DMS153 treated with DMSO at 0.1 percent for 48 hours (cell line): Measurements from ENCODE around the gene GMEB2.
"Not testable (repeated sequence)": the region's sequence is repeated elsewhere in the genome, so short reads cannot be mapped to it uniquely, and the experiment has no call there.

Experiments used
- DNase-seq: peaks from one replicate; lab custom pipeline; 2025; ENCODE audit not compliant: unreplicated experiment; lab: John Stamatoyannopoulos, UW

The GMEB2 gene

GRCh38 chr20:63573647-63574131 is 53.2 kb downstream of the GMEB2 start:
- DNase-seq: no peak

GRCh38 chr20:63572788-63573646 is 53.9 kb downstream of the GMEB2 start:
- no peak for DNase-seq

- DNase-seq: no peak
These were observed 54.7 kb downstream of the GMEB2 start for GRCh38 chr20:63572071-63572787.

GRCh38 chr20:63571087-63571478 is 55.8 kb downstream of the GMEB2 start:
- DNase-seq: not testable (repeated sequence)

GRCh38 chr20:63570281-63571086 is 56.4 kb downstream of the GMEB2 start:
- DNase-seq: no peak

- no peak for DNase-seq
These were observed 57.6 kb downstream of the GMEB2 start for GRCh38 chr20:63568986-63569949.

- no peak for DNase-seq
These were observed 58.5 kb downstream of the GMEB2 start for GRCh38 chr20:63568170-63568981.

- DNase-seq: no peak
These were observed 59.3 kb downstream of the GMEB2 start for GRCh38 chr20:63567386-63568169.

- no peak for DNase-seq
These were observed 59.8 kb downstream of the GMEB2 start for GRCh38 chr20:63567136-63567385.

- DNase-seq: no peak
These were observed 60.3 kb downstream of the GMEB2 start for GRCh38 chr20:63566395-63567135.

GRCh38 chr20:63565699-63566335 is 61.1 kb downstream of the GMEB2 start:
- DNase-seq: no peak

- no peak for DNase-seq
These were observed 61.7 kb downstream of the GMEB2 start for GRCh38 chr20:63565021-63565698.

GRCh38 chr20:63564036-63564810 is 62.7 kb downstream of the GMEB2 start:
- DNase-seq: no peak

GRCh38 chr20:63563225-63563935 is 63.5 kb downstream of the GMEB2 start:
- no peak for DNase-seq

- no peak for DNase-seq
These were observed 64.3 kb downstream of the GMEB2 start for GRCh38 chr20:63562461-63563224.
